Fibroblast of skin of right biceps (primary cell): Measurements from ENCODE around the gene GALNTL6.

Source experiments
- DNase-seq: peaks from one replicate; pipeline ENCODE4 v3.0.0-alpha.2; 2013

Gene GALNTL6

GRCh38 chr4:173044340-173044739, 1231.1 kb downstream of the GALNTL6 start:
- DNase-seq = no peak

GRCh38 chr4:173045571-173045970, 1232.4 kb downstream of the GALNTL6 start:
- DNase-seq = no peak

GRCh38 chr4:173046144-173046543, 1232.9 kb downstream of the GALNTL6 start:
- DNase-seq = no peak

- DNase-seq = no peak
These were observed 1233.6 kb downstream of the GALNTL6 start for GRCh38 chr4:173046818-173047217.

- no peak for DNase-seq
These were observed 1238.0 kb downstream of the GALNTL6 start for GRCh38 chr4:173051232-173051631.

- DNase-seq = peak; percentile 10
These were observed 1238.5 kb downstream of the GALNTL6 start for GRCh38 chr4:173051716-173052115.

GRCh38 chr4:173052439-173052838, 1239.2 kb downstream of the GALNTL6 start:
- no peak for DNase-seq

GRCh38 chr4:173056271-173056670, 1243.1 kb downstream of the GALNTL6 start:
- no peak for DNase-seq

GRCh38 chr4:173056710-173057109, 1243.5 kb downstream of the GALNTL6 start:
- no peak for DNase-seq

GRCh38 chr4:173057442-173057841, 1244.2 kb downstream of the GALNTL6 start:
- no peak for DNase-seq

- no peak for DNase-seq
These were observed 1244.7 kb downstream of the GALNTL6 start for GRCh38 chr4:173057901-173058300.

GRCh38 chr4:173061160-173061559, 1248.0 kb downstream of the GALNTL6 start:
- DNase-seq = no peak

- no peak for DNase-seq
These were observed 1260.8 kb downstream of the GALNTL6 start for GRCh38 chr4:173073939-173074500.

- DNase-seq = peak; percentile 65
These were observed 1261.3 kb downstream of the GALNTL6 start for GRCh38 chr4:173074501-173074946.

- peak; percentile 41 for DNase-seq
These were observed 1263.9 kb downstream of the GALNTL6 start for GRCh38 chr4:173076903-173077634.

GRCh38 chr4:173088144-173088543, 1274.9 kb downstream of the GALNTL6 start:
- DNase-seq = no peak
